H9 (cell line): ENCODE data around the gene UVRAG. TPM values are rescaled to one million over a fixed set of nuclear protein-coding genes. Genes with fewer than 3 reads are reported as not detected.

Experiments used
- DNase-seq: peaks from one replicate; pipeline ENCODE4 v3.0.0-alpha.2; 2017
- H2AFZ ChIP-seq: one replicate; pipeline ENCODE4 v1.6.1; 2013; ENCODE audit warnings: mild to moderate bottlenecking, low read length, control low read depth, moderate library complexity
- H2AK5ac ChIP-seq: 2 replicates; pipeline ENCODE4 v1.6.1; 2013; ENCODE audit warnings: low read length, control low read depth, mixed read lengths; ENCODE audit not compliant: insufficient read length
- H2BK120ac ChIP-seq: one replicate; pipeline ENCODE4 v1.6.1; 2013; ENCODE audit warnings: low read depth, mild to moderate bottlenecking, low read length, control low read depth, inconsistent platforms; ENCODE audit not compliant: poor library complexity, severe bottlenecking
- H2BK12ac ChIP-seq: 2 replicates; pipeline ENCODE4 v1.6.1; 2013; ENCODE audit warnings: low read length, control low read depth, mixed read lengths, low read depth; ENCODE audit not compliant: insufficient read length
- H2BK15ac ChIP-seq: 2 replicates; pipeline ENCODE4 v1.6.1; 2013; ENCODE audit warnings: low read depth, low read length, control low read depth
- H2BK20ac ChIP-seq: one replicate; pipeline ENCODE4 v1.6.1; 2013; ENCODE audit warnings: low read depth, mild to moderate bottlenecking, low read length, control low read depth, inconsistent platforms; ENCODE audit not compliant: poor library complexity, severe bottlenecking
- H2BK5ac ChIP-seq: 2 replicates; pipeline ENCODE4 v1.6.1; 2013; ENCODE audit warnings: low read length, control low read depth, mixed read lengths; ENCODE audit not compliant: insufficient read length
- H3K14ac ChIP-seq: 2 replicates; pipeline ENCODE4 v1.6.1; 2013; ENCODE audit warnings: low read length, control low read depth; ENCODE audit not compliant: insufficient read depth
- H3K18ac ChIP-seq: 2 replicates; pipeline ENCODE4 v1.6.1; 2013; ENCODE audit warnings: low read depth, mild to moderate bottlenecking, mixed read lengths, low read length, control low read depth; ENCODE audit not compliant: insufficient read length
- H3K23ac ChIP-seq: 2 replicates; pipeline ENCODE4 v1.6.1; 2013; ENCODE audit warnings: low read length, control low read depth, mixed read lengths, low read depth; ENCODE audit not compliant: insufficient read length
- H3K23me2 ChIP-seq: 2 replicates; pipeline ENCODE4 v1.6.1; 2013; ENCODE audit warnings: low read depth, mild to moderate bottlenecking, mixed read lengths, low read length, control low read depth; ENCODE audit not compliant: insufficient read length, poor library complexity, severe bottlenecking
- H3K27ac ChIP-seq: 2 replicates; pipeline ENCODE4 v1.5.1; 2013; ENCODE audit warnings: low read length, control low read depth, mixed read lengths, low read depth; ENCODE audit not compliant: insufficient read length
- H3K27me3 ChIP-seq: 2 replicates; pipeline ENCODE4 v1.6.1; 2013; ENCODE audit warnings: low read length, control low read depth, inconsistent platforms; ENCODE audit not compliant: insufficient read depth
- H3K4ac ChIP-seq: 2 replicates; pipeline ENCODE4 v1.6.1; 2013; ENCODE audit warnings: low read depth, mild to moderate bottlenecking, control low read depth, inconsistent platforms, low read length, moderate library complexity
- H3K4me1 ChIP-seq: 2 replicates; pipeline ENCODE4 v1.6.1; 2013; ENCODE audit warnings: low read length, control low read depth, inconsistent platforms; ENCODE audit not compliant: insufficient read depth
- H3K4me2 ChIP-seq: 2 replicates; pipeline ENCODE4 v1.6.1; 2013; ENCODE audit warnings: low read length, control low read depth, mixed read lengths; ENCODE audit not compliant: insufficient read length, insufficient read depth
- H3K56ac ChIP-seq: 2 replicates; pipeline ENCODE4 v1.6.1; 2013; ENCODE audit warnings: low read depth, mild to moderate bottlenecking, mixed read lengths, low read length, control low read depth; ENCODE audit not compliant: insufficient read length
- H3K79me1 ChIP-seq: 2 replicates; pipeline ENCODE4 v1.6.1; 2013; ENCODE audit warnings: low read depth, mild to moderate bottlenecking, moderate library complexity, low read length, control low read depth, inconsistent platforms; ENCODE audit not compliant: insufficient read depth, poor library complexity, severe bottlenecking
- H3K79me2 ChIP-seq: 2 replicates; pipeline ENCODE4 v1.6.1; 2013; ENCODE audit warnings: low read length, control low read depth, inconsistent platforms; ENCODE audit not compliant: insufficient read depth
- H3K9ac ChIP-seq: 2 replicates; pipeline ENCODE4 v1.6.1; 2013; ENCODE audit warnings: low read length, control low read depth, mixed read lengths; ENCODE audit not compliant: insufficient read length; ENCODE audit errors: extremely low read depth
- H3K9me3 ChIP-seq: one replicate; pipeline ENCODE4 v1.6.1; 2013; ENCODE audit warnings: low read depth, low read length, inconsistent platforms; ENCODE audit not compliant: control insufficient read depth
- H3T11ph ChIP-seq: one replicate; pipeline ENCODE4 v1.6.1; 2013; ENCODE audit warnings: mild to moderate bottlenecking, low read length, control low read depth, inconsistent platforms
- H4K20me1 ChIP-seq: one replicate; pipeline ENCODE4 v1.6.1; 2013; ENCODE audit not compliant: control insufficient read depth, insufficient read length, insufficient read depth
- H4K5ac ChIP-seq: 2 replicates; pipeline ENCODE4 v1.6.1; 2013; ENCODE audit warnings: low read depth, mild to moderate bottlenecking, mixed read lengths, low read length, control low read depth; ENCODE audit not compliant: insufficient read length
- H4K8ac ChIP-seq: replicated peaks from 2 replicates; pipeline ENCODE4 v1.6.1; 2013; ENCODE audit warnings: low read length, control low read depth, mixed read lengths, low read depth; ENCODE audit not compliant: insufficient read length
- H4K91ac ChIP-seq: 2 replicates; pipeline ENCODE4 v1.6.1; 2013; ENCODE audit warnings: low read depth, mild to moderate bottlenecking, moderate library complexity, mixed read lengths, low read length, control low read depth; ENCODE audit not compliant: insufficient read length
- H3K27ac Mint-ChIP-seq, 3 experiments: 2 replicates in 2 of 3; 3 replicates in 1 of 3; pipeline ENCODE4 v1.8.0; 2020 to 2021; ENCODE audit warnings: mixed read lengths in 3 of 3, mild to moderate bottlenecking in 1 of 3, moderate library complexity in 1 of 3
- H3K27me3 Mint-ChIP-seq: 2 replicates; pipeline ENCODE4 v1.8.0; 2021; ENCODE audit warnings: low read depth, mild to moderate bottlenecking, moderate library complexity, mixed read lengths
- H3K36me3 Mint-ChIP-seq, 3 experiments: 2 replicates in 2 of 3; 3 replicates in 1 of 3; pipeline ENCODE4 v1.8.0; 2020 to 2021; ENCODE audit warnings: low read depth in 3 of 3, mixed read lengths in 3 of 3; ENCODE audit not compliant: insufficient read depth in 1 of 3
- H3K4me1 Mint-ChIP-seq, 2 experiments: 2 replicates each; pipeline ENCODE4 v1.8.0; 2020; ENCODE audit warnings: mixed read lengths in 2 of 2
- H3K4me3 Mint-ChIP-seq, 2 experiments: 2 replicates in 1 of 2; 3 replicates in 1 of 2; pipeline ENCODE4 v1.8.0; 2020 to 2021; ENCODE audit warnings: mild to moderate bottlenecking in 2 of 2, mixed read lengths in 2 of 2, moderate library complexity in 1 of 2
- H3K9me3 Mint-ChIP-seq, 2 experiments: 2 replicates in 1 of 2; 3 replicates in 1 of 2; pipeline ENCODE4 v1.8.0; 2020; ENCODE audit warnings: mild to moderate bottlenecking in 2 of 2, mixed read lengths in 2 of 2, moderate library complexity in 1 of 2
- CTCF ChIP-seq: fragments of 200-600 bp; sonication (generic); conservative IDR thresholded peaks from 3 replicates; pipeline ENCODE4 v1.8.0; 2021; ENCODE audit warnings: antibody characterized with exemption, mild to moderate bottlenecking
- WGBS: extraction: QIAGEN DNeasy Blood & Tissue Kit; methylation state at CpG from one replicate; pipeline ENCODE4 v1.1.7; 2013; ENCODE audit warnings: missing lambda C conversion rate, low lambda C conversion rate, mixed read lengths; ENCODE audit not compliant: insufficient read length; ENCODE audit errors: extremely low coverage; 5-methylcytosine and 5-hydroxymethylcytosine counted together
- total RNA-seq: library from RNA; stranded (reverse); gene quantifications from 2 replicates; pipeline ENCODE4 v1.2.1, GENCODE V29; 2021

UVRAG gene
- total RNA-seq, 1 experiment from 2014 or later = 18.5 TPM

- Histone ChIP-seq H3K56ac (no peak overlapping the region), H3K9me3 (no peaks in the 10 kb centered on the region), H2BK20ac (no peak overlapping the region), H3K79me2 (no peaks in the 10 kb centered on the region), H3K9ac (no peak overlapping the region), H2AFZ (no peak overlapping the region), H3K14ac (no peak overlapping the region), H2BK12ac (no peak overlapping the region), H3K4me1 (no peaks in the 10 kb centered on the region), H4K5ac (no peak overlapping the region), H3T11ph (no peak overlapping the region), H4K20me1 (no peaks in the 10 kb centered on the region), H2BK15ac (no peak overlapping the region), H2AK5ac (no peak overlapping the region), H4K8ac (no peak overlapping the region), H4K91ac (no peak overlapping the region), H3K23ac (no peak overlapping the region), H3K4ac (no peak overlapping the region), H3K79me1 (no peaks in the 10 kb centered on the region), H3K4me2 (no peak overlapping the region), H2BK120ac (no peak overlapping the region), H3K27ac (no peak overlapping the region), H3K18ac (no peak overlapping the region), H3K27me3 (no peaks in the 10 kb centered on the region), H3K23me2 (no peaks in the 10 kb centered on the region), H2BK5ac (no peak overlapping the region)
- DNase-seq = no peak
- Mint-ChIP-seq H3K27ac (no peak overlapping the region), H3K4me1 (no peaks in the 10 kb centered on the region), H3K9me3 (no peaks in the 10 kb centered on the region), H3K4me3 (no peak overlapping the region), H3K27me3 (no peaks in the 10 kb centered on the region), H3K36me3 (peaks cover 5 to 20% (median 17%) of the 10 kb centered on the region in 3 experiments; a peak in 4 of 7 replicates)
- WGBS = no CpG with 5 or more reads among the region's 11 CpGs
- no peak for TF ChIP-seq CTCF
Measured at GRCh38 chr11:76143274-76143673, 328.3 kb downstream of the UVRAG start.
